Measurements from ENCODE around the gene COA1. TPM values are rescaled to one million over a fixed set of nuclear protein-coding genes. Genes with fewer than 3 reads are reported as not detected.

COA1 gene
- total and polyA plus RNA-seq, 9 of the 15 experiments (the other 6 are each of a cell fraction or from before 2014, with no cell fraction given), result 98.9 to 463 (median 181) TPM

DNA sequence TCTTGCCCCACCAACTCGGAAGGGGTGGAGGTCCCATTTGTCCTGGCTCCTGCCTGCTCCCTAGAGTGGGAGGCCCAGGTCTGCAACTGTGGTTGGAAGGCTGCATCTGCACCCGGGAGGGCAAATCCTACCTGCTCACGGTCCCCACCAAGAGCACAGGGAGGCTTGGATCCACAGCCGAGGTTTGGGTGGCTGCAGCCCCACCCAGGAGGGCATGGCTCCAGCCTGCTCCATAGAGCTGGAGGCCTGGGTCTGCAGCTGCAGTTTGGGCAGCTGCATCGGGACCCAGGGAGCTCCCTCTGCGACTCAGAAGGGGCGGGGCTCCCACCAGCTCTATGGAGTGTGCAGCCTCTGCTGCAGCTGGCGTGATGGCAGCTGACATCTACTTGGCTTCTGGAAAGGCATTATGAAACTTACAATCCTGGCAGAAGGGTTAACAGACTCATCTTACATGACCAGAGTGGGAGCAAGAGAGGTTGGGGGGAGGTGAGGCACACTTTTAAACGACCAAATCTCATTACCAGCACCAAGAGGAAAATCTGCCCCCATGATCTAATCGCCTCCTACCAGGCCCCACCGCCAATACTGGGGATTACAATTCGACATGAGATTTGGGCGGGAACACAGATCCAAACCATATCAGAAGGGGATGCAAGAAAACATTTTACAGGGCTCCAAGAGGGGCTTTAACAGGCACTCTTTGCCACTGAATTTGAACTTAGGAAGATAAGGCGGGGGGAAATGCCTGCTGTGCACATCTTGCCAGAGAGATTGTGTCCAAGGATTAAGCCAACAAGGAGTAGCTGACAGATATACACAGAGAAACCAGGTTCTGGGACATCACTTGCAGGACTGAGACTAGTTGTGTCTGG lies 20.9 kb upstream of the COA1 start (continued):
- TF ChIP-seq, protein P1, sequence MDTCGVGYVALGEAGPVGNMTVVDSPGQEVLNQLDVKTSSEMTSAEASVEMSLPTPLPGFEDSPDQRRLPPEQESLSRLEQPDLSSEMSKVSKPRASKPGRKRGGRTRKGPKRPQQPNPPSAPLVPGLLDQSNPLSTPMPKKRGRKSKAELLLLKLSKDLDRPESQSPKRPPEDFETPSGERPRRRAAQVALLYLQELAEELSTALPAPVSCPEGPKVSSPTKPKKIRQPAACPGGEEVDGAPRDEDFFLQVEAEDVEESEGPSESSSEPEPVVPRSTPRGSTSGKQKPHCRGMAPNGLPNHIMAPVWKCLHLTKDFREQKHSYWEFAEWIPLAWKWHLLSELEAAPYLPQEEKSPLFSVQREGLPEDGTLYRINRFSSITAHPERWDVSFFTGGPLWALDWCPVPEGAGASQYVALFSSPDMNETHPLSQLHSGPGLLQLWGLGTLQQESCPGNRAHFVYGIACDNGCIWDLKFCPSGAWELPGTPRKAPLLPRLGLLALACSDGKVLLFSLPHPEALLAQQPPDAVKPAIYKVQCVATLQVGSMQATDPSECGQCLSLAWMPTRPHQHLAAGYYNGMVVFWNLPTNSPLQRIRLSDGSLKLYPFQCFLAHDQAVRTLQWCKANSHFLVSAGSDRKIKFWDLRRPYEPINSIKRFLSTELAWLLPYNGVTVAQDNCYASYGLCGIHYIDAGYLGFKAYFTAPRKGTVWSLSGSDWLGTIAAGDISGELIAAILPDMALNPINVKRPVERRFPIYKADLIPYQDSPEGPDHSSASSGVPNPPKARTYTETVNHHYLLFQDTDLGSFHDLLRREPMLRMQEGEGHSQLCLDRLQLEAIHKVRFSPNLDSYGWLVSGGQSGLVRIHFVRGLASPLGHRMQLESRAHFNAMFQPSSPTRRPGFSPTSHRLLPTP (IDR thresholded peaks at IDR 0.05; ENCODE audit: borderline replicate concordance, extremely low read depth, insufficient read length), result no peak
- TF ChIP-seq, protein P2, sequence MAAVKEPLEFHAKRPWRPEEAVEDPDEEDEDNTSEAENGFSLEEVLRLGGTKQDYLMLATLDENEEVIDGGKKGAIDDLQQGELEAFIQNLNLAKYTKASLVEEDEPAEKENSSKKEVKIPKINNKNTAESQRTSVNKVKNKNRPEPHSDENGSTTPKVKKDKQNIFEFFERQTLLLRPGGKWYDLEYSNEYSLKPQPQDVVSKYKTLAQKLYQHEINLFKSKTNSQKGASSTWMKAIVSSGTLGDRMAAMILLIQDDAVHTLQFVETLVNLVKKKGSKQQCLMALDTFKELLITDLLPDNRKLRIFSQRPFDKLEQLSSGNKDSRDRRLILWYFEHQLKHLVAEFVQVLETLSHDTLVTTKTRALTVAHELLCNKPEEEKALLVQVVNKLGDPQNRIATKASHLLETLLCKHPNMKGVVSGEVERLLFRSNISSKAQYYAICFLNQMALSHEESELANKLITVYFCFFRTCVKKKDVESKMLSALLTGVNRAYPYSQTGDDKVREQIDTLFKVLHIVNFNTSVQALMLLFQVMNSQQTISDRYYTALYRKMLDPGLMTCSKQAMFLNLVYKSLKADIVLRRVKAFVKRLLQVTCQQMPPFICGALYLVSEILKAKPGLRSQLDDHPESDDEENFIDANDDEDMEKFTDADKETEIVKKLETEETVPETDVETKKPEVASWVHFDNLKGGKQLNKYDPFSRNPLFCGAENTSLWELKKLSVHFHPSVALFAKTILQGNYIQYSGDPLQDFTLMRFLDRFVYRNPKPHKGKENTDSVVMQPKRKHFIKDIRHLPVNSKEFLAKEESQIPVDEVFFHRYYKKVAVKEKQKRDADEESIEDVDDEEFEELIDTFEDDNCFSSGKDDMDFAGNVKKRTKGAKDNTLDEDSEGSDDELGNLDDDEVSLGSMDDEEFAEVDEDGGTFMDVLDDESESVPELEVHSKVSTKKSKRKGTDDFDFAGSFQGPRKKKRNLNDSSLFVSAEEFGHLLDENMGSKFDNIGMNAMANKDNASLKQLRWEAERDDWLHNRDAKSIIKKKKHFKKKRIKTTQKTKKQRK (IDR thresholded peaks at IDR 0.05; ENCODE audit: borderline replicate concordance, low read depth, low read length), result no peak
- TF ChIP-seq BHLHE40 (IDR thresholded peaks at IDR 0.05; ENCODE audit: low read length), result no peak
- TF ChIP-seq POU5F1 (IDR thresholded peaks at IDR 0.05; ENCODE audit: borderline replicate concordance, low read depth, low read length, partially characterized antibody), result no peak
- TF ChIP-seq, protein P3, sequence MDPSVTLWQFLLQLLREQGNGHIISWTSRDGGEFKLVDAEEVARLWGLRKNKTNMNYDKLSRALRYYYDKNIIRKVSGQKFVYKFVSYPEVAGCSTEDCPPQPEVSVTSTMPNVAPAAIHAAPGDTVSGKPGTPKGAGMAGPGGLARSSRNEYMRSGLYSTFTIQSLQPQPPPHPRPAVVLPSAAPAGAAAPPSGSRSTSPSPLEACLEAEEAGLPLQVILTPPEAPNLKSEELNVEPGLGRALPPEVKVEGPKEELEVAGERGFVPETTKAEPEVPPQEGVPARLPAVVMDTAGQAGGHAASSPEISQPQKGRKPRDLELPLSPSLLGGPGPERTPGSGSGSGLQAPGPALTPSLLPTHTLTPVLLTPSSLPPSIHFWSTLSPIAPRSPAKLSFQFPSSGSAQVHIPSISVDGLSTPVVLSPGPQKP (CRISPR knock-in tag; IDR thresholded peaks at IDR 0.05), result no peak
- TF ChIP-seq, protein P4, sequence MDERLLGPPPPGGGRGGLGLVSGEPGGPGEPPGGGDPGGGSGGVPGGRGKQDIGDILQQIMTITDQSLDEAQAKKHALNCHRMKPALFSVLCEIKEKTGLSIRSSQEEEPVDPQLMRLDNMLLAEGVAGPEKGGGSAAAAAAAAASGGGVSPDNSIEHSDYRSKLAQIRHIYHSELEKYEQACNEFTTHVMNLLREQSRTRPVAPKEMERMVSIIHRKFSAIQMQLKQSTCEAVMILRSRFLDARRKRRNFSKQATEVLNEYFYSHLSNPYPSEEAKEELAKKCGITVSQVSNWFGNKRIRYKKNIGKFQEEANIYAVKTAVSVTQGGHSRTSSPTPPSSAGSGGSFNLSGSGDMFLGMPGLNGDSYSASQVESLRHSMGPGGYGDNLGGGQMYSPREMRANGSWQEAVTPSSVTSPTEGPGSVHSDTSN (CRISPR knock-in tag; IDR thresholded peaks at IDR 0.05; ENCODE audit: low read depth), result no peak
- TF ChIP-seq, protein P4 (tag; conservative IDR thresholded peaks at IDR 0.05; ENCODE audit: low read depth), result peak; percentile 56
- no peak for TF ChIP-seq HCFC1 (IDR thresholded peaks at IDR 0.05; ENCODE audit: low read depth, low read length)
- TF ChIP-seq, protein P5, sequence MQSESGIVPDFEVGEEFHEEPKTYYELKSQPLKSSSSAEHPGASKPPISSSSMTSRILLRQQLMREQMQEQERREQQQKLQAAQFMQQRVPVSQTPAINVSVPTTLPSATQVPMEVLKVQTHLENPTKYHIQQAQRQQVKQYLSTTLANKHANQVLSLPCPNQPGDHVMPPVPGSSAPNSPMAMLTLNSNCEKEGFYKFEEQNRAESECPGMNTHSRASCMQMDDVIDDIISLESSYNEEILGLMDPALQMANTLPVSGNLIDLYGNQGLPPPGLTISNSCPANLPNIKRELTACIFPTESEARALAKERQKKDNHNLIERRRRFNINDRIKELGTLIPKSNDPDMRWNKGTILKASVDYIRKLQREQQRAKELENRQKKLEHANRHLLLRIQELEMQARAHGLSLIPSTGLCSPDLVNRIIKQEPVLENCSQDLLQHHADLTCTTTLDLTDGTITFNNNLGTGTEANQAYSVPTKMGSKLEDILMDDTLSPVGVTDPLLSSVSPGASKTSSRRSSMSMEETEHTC (IDR thresholded peaks at IDR 0.05), result no peak
- TF ChIP-seq, protein P6, sequence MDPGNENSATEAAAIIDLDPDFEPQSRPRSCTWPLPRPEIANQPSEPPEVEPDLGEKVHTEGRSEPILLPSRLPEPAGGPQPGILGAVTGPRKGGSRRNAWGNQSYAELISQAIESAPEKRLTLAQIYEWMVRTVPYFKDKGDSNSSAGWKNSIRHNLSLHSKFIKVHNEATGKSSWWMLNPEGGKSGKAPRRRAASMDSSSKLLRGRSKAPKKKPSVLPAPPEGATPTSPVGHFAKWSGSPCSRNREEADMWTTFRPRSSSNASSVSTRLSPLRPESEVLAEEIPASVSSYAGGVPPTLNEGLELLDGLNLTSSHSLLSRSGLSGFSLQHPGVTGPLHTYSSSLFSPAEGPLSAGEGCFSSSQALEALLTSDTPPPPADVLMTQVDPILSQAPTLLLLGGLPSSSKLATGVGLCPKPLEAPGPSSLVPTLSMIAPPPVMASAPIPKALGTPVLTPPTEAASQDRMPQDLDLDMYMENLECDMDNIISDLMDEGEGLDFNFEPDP (CRISPR knock-in tag; IDR thresholded peaks at IDR 0.05), result no peak
- TF ChIP-seq ZNF436 (CRISPR knock-in tag; IDR thresholded peaks at IDR 0.05), result no peak
- TF ChIP-seq KDM1A (IDR thresholded peaks at IDR 0.05), result peak; percentile 93 to 94
